ENCODE results near the gene C4orf36.
A peak's percentile ranks its signal among the peaks of the same experiment; 100 is the strongest.

C4orf36 gene, protein sequence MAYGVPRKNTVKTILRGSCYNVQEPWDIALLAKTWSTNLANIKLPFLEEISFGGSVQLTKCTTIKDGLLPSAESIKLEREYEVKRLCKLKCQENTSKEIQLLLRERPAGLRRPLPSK

DNA sequence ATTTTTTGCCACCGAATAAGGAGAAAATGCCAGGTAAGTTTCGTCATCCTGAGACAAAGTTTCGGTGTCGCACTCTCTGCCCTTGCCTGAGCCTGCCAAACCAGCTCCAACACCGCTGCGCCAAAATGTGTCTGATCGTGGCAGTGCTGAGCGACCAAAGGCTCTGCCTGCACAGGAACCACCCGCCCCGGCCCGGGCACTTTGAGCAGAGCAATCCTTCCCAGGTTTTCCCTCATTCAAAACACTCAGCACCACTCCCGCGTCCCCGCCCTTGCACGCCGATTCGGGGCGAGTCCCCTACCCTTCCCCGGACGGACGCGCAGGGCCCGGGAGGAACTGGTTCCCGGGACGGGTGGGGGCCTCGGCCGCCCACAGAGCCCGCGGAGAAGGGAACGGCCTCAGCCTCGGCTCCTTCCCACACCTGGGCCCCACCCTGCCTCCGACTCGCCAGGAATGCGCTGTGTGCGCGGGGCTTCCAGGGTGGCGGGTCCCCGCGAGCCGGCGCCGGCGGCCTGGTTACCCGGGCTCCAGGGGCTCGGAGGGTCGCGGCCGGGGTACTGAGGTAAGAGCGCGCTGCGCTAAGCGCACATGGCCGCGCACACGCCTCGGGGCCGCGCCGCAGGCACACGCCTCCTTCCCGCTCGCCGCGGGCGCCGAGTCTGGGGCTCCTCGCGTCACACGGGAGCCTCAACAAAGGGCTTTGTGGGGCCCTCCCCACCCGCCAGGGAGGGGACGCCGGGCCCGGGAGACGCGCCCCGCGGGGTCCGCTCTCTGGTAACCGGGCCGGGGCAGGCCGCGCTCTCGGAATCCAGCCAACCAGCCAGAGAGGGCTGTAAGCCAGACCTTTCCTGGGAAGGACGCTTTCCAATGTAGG is at the start of gene C4orf36:
Gene C4orf36 (minus strand): TSS at position 661 of the 874 bp plus-strand sequence. CDS start 902 bp downstream, outside the sequence.
- peak within 1 kb of the TSS; percentile 53; the same call in 1 of the 2 replicates for H3K9ac ChIP-seq (ENCODE audit: low read length)
- no peaks in the 10 kb centered on the region for H3K27me3 ChIP-seq (replicated peaks; ENCODE audit: insufficient read depth, low read length)
- H2AFZ ChIP-seq (ENCODE audit: low read length): peak within 1 kb of the TSS; percentile 73
- H3K4me1 ChIP-seq (ENCODE audit: low read length): no peaks in the 10 kb centered on the region
- H3K4me2 ChIP-seq (ENCODE audit: low read depth, low read length): peak within 1 kb of the TSS; percentile 70
- no peaks in the 10 kb centered on the region for H3K9me2 ChIP-seq (replicated peaks; ENCODE audit: insufficient read depth, low read length)
- H3K27ac ChIP-seq (ENCODE audit: low read length): no peak within 1 kb of the TSS
- H3K9me3 ChIP-seq (replicated peaks; ENCODE audit: insufficient read depth, low read length): no peaks in the 10 kb centered on the region
- no peaks in the 10 kb centered on the region for H3K79me2 ChIP-seq (ENCODE audit: low read length)
- H4K20me1 ChIP-seq (ENCODE audit: insufficient read depth, low read length): no peaks in the 10 kb centered on the region
- no peaks in the 10 kb centered on the region for H3F3A ChIP-seq (ENCODE audit: insufficient read depth, low read length)
- peak; percentile 59 for DNase-seq
- H3K36me3 ChIP-seq (replicated peaks; ENCODE audit: insufficient read depth, low read length): no peaks in the 10 kb centered on the region
- TF ChIP-seq, protein P1, sequence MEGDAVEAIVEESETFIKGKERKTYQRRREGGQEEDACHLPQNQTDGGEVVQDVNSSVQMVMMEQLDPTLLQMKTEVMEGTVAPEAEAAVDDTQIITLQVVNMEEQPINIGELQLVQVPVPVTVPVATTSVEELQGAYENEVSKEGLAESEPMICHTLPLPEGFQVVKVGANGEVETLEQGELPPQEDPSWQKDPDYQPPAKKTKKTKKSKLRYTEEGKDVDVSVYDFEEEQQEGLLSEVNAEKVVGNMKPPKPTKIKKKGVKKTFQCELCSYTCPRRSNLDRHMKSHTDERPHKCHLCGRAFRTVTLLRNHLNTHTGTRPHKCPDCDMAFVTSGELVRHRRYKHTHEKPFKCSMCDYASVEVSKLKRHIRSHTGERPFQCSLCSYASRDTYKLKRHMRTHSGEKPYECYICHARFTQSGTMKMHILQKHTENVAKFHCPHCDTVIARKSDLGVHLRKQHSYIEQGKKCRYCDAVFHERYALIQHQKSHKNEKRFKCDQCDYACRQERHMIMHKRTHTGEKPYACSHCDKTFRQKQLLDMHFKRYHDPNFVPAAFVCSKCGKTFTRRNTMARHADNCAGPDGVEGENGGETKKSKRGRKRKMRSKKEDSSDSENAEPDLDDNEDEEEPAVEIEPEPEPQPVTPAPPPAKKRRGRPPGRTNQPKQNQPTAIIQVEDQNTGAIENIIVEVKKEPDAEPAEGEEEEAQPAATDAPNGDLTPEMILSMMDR (IDR thresholded peaks at IDR 0.05; ENCODE audit: low read length): 0 out of 2 replicates have a peak, but pooled peaks have one; percentile 3
- no peak for TF ChIP-seq EZH2 (optimal IDR thresholded peaks at IDR 0.05; ENCODE audit: low read depth, low read length)
- peak within 1 kb of the TSS; percentile 68 for H3K4me3 ChIP-seq (ENCODE audit: low read length)

DNA sequence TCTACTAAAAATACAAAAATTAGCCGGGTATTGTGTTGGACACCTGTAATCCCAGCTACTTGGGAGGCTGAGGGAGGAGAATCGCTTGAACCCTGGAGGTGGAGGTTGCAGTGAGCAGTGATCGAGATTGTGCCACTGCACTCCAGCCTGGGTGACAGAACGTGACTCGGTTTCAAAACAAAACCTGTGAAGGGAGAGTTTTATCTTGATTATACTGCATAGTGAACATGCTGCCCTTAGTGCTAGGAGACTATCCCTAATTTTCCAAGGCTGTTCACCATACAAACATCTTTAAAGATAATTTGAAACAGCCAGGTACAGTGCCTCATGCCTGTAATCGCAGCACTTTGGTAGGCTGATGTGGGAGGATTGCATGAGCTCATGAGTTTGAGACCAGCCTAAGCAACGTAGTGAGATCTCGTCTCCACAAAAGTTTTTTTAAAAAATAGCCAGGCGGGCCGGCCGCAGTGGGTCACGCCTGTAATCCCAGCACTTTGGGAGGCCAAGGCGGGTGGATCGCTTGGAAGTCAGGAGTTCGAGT is 48.8 kb upstream of the C4orf36 start:
- Histone ChIP-seq H3F3A (ENCODE audit: insufficient read depth, low read length) (peaks cover 41% of the 10 kb centered on the region), H3K79me2 (ENCODE audit: low read length) (peaks cover 84% of the 10 kb centered on the region), H3K27ac (ENCODE audit: low read length) (peak overlapping the region; percentile 88; the same call in 1 of the 2 replicates), H3K4me2 (ENCODE audit: low read depth, low read length) (peak overlapping the region; percentile 76; the same call in 1 of the 2 replicates), H3K27me3 (replicated peaks; ENCODE audit: insufficient read depth, low read length) (0 out of 2 replicates have a peak, but pooled peaks cover 3% of the 10 kb centered on the region), H3K9me2 (replicated peaks; ENCODE audit: insufficient read depth, low read length) (no peaks in the 10 kb centered on the region), H3K36me3 (replicated peaks; ENCODE audit: insufficient read depth, low read length) (no peaks in the 10 kb centered on the region), H3K4me1 (ENCODE audit: low read length) (peaks cover 49% of the 10 kb centered on the region), H4K20me1 (ENCODE audit: insufficient read depth, low read length) (no peaks in the 10 kb centered on the region), H3K9me3 (replicated peaks; ENCODE audit: insufficient read depth, low read length) (no peaks in the 10 kb centered on the region), H2AFZ (ENCODE audit: low read length) (no peak overlapping the region), H3K4me3 (ENCODE audit: low read length) (no peak overlapping the region), H3K9ac (ENCODE audit: low read length) (no peak overlapping the region)
- TF ChIP-seq EZH2 (optimal IDR thresholded peaks at IDR 0.05; ENCODE audit: low read depth, low read length): no peak
- TF ChIP-seq EZH2phosphoT487 (IDR thresholded peaks at IDR 0.05; ENCODE audit: low read length): no peak
- TF ChIP-seq, protein P1 (IDR thresholded peaks at IDR 0.05; ENCODE audit: low read length): no peak
- DNase-seq: no peak

DNA sequence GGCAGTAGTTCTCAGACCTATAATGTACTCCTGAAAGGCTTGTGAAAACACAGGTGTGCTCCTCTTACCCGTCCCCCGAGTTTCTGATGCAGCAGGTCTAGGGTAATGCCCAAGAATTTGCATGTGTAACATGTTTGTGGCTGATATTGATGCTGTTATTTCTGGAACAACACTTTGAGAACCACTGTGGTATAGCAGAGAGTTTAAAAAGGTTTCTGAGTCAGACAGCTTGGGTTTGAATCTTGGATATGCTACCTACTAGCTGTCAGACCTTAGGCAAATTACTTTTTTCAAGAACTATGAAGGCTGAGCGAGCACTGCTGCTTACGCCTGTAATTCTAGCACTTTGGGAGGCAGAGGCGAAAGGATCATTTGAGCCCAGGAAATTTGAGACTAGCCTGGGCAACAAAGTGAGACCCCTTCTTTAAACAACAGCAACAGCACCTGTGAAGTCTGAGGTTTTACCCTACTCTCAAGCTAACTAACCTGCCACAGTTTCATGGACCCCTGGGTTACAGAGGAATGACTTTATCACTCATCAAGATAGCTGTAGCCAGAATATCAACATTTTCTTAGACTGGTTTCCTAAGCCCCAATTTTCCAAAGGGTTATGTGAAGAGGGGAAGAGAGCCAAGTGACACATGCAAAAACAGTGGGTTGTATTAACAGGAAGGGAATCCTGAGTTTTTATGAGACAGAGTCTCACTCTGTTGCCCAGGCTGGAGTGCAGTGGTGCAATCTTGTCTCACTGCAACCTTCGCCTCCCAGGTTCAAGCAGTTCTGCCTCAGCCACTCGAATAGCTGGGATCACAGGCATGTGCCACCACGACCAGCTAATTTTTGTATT is 47.7 kb upstream of the C4orf36 start:
- no peak for TF ChIP-seq EZH2 (optimal IDR thresholded peaks at IDR 0.05; ENCODE audit: low read depth, low read length)
- TF ChIP-seq, protein P1 (IDR thresholded peaks at IDR 0.05; ENCODE audit: low read length): no peak
- no peak for TF ChIP-seq EZH2phosphoT487 (IDR thresholded peaks at IDR 0.05; ENCODE audit: low read length)
- Histone ChIP-seq H3K9me2 (replicated peaks; ENCODE audit: insufficient read depth, low read length) (no peaks in the 10 kb centered on the region), H3K4me1 (ENCODE audit: low read length) (peaks cover 48% of the 10 kb centered on the region), H4K20me1 (ENCODE audit: insufficient read depth, low read length) (no peaks in the 10 kb centered on the region), H3K36me3 (replicated peaks; ENCODE audit: insufficient read depth, low read length) (no peaks in the 10 kb centered on the region), H3K9ac (ENCODE audit: low read length) (peak overlapping the region; percentile 61), H3K4me3 (ENCODE audit: low read length) (peak overlapping the region; percentile 36), H3K27ac (ENCODE audit: low read length) (peak overlapping the region; percentile 88), H3K79me2 (ENCODE audit: low read length) (peaks cover 80% of the 10 kb centered on the region), H3K9me3 (replicated peaks; ENCODE audit: insufficient read depth, low read length) (no peaks in the 10 kb centered on the region), H3K4me2 (ENCODE audit: low read depth, low read length) (peak overlapping the region; percentile 95; the same call in 1 of the 2 replicates), H3K27me3 (replicated peaks; ENCODE audit: insufficient read depth, low read length) (0 out of 2 replicates have a peak, but pooled peaks cover 3% of the 10 kb centered on the region), H3F3A (ENCODE audit: insufficient read depth, low read length) (peaks cover 51% of the 10 kb centered on the region), H2AFZ (ENCODE audit: low read length) (no peak overlapping the region)
- peak; percentile 98 for DNase-seq

All from MM.1S (cell line).